Measurements from ENCODE around the gene APIP.

GRCh38 chr11:34964610-34965331 lies 48.6 kb upstream of the APIP start:
- no peak for TF ChIP-seq POLR2A (IDR thresholded peaks at IDR 0.05)
- no peak for TF ChIP-seq POLR2AphosphoS5 (IDR thresholded peaks at IDR 0.05)
- TF ChIP-seq CTCF (IDR thresholded peaks at IDR 0.05) = no peak
